Measurements from ENCODE around the gene PHAF1. TPM values are rescaled to one million over a fixed set of nuclear protein-coding genes. Genes with fewer than 3 reads are reported as not detected.

PHAF1 gene
- total RNA-seq, 4 donors from 2014 or later, result 39.7 to 51.1 (median 46.8) TPM

GRCh38 chr16:67105881-67106280 is 3.9 kb upstream of the PHAF1 start:
- 20 to 29% methylated on average over 5 of the region's 5 CpGs for WGBS, 2 donors
- no peak for TF ChIP-seq CTCF (IDR thresholded peaks at IDR 0.05)
- TF ChIP-seq POLR2A (IDR thresholded peaks at IDR 0.05), result no peak
- intact Hi-C loops (cut with DNase I; ENCODE audit: low total_unique reads), result no loop called here
- no peak overlapping the region for H3K4me3 ChIP-seq (ENCODE audit: low read depth, poor library complexity, severe bottlenecking)
- DNase-seq (ENCODE audit: low spot score in 2 of 2), result no peak

GRCh38 chr16:67108489-67108888 is 1.3 kb upstream of the PHAF1 start:
- intact Hi-C loops (cut with DNase I; ENCODE audit: low total_unique reads), result no loop called here
- TF ChIP-seq CTCF (IDR thresholded peaks at IDR 0.05), result no peak
- no peak for TF ChIP-seq POLR2A (IDR thresholded peaks at IDR 0.05)
- H3K4me3 ChIP-seq (ENCODE audit: low read depth, poor library complexity, severe bottlenecking), result no peak overlapping the region
- WGBS, 2 donors, result 95 to 97% methylated on average over 6 of the region's 6 CpGs
- no peak for DNase-seq (ENCODE audit: low spot score in 2 of 2)

- no peak for DNase-seq (ENCODE audit: low spot score in 2 of 2)
- 70 to 76% methylated on average over 11 to 18 of the region's 18 CpGs for WGBS, 2 donors
- intact Hi-C loops (cut with DNase I; ENCODE audit: low total_unique reads), result no loop called here
- no peak for TF ChIP-seq POLR2A (IDR thresholded peaks at IDR 0.05)
- TF ChIP-seq CTCF (IDR thresholded peaks at IDR 0.05), result no peak
- H3K4me3 ChIP-seq (ENCODE audit: low read depth, poor library complexity, severe bottlenecking), result no peak overlapping the region
Observed at GRCh38 chr16:67108931-67109406, 772 bp upstream of the PHAF1 start.

- DNase-seq (ENCODE audit: low spot score in 2 of 2), result no peak
- 62 to 73% methylated on average over 4 of the region's 4 CpGs for WGBS, 2 donors
- H3K4me3 ChIP-seq (ENCODE audit: low read depth, poor library complexity, severe bottlenecking), result no peak overlapping the region
- TF ChIP-seq CTCF (IDR thresholded peaks at IDR 0.05) (no peak), POLR2A (IDR thresholded peaks at IDR 0.05) (no peak)
- intact Hi-C loops (cut with DNase I; ENCODE audit: low total_unique reads), result no loop called here
Observed at GRCh38 chr16:67111951-67112444, 2.3 kb downstream of the PHAF1 start.

- H3K4me3 ChIP-seq (ENCODE audit: low read depth, poor library complexity, severe bottlenecking), result no peak overlapping the region
- peak in 1 of 2 donors; percentile 68 for DNase-seq (ENCODE audit: low spot score in 2 of 2)
- TF ChIP-seq POLR2A (IDR thresholded peaks at IDR 0.05) (no peak), CTCF (IDR thresholded peaks at IDR 0.05) (no peak)
- intact Hi-C loops (cut with DNase I; ENCODE audit: low total_unique reads), result no loop called here
- WGBS, 2 donors, result 45 to 56% methylated on average over 4 of the region's 4 CpGs
Observed at GRCh38 chr16:67112591-67113399, 3.1 kb downstream of the PHAF1 start.
